Endothelial cell of umbilical vein (primary cell): ENCODE measurements around the gene CD47. TPM values are rescaled to one million over a fixed set of nuclear protein-coding genes. Genes with fewer than 3 reads are reported as not detected.

ENCODE experiments used
- BruUV-seq: library from RNA; stranded (reverse); fragments of 400-500 nt; replicated peaks from 2 replicates; lab custom pipeline; 2021; lab: Mats Ljungman, UMichigan
- CTCF ChIA-PET: fragments of 300-600, 350-600 bp; sonication (Branson Sonifier 250); formaldehyde crosslinking; loops from one replicate; lab custom pipeline; 2021; ENCODE audit warnings: antibody characterized with exemption, inconsistent platforms; lab: Charles Lee
- POLR2A ChIA-PET: fragments of 300-600, 350-600 bp; sonication (Branson Sonifier 250); formaldehyde crosslinking; loops from one replicate; lab custom pipeline; 2021; ENCODE audit warnings: antibody characterized with exemption, inconsistent platforms; lab: Charles Lee
- DNase-seq: peaks from one replicate; pipeline ENCODE4 v3.0.0-alpha.2; 2011; ENCODE audit warnings: low read depth, low spot score
- FAIRE-seq: peaks from 2 replicates; lab custom pipeline; 2011; peaks lifted over from hg19 to GRCh38; lab: Jason Lieb, UNC
- H2AFZ ChIP-seq: 2 replicates; pipeline ENCODE4 v1.6.0; 2012; ENCODE audit warnings: low read depth, low read length, control low read depth, inconsistent platforms
- H3K27ac ChIP-seq: 2 replicates; pipeline ENCODE4 v1.5.1; 2011; ENCODE audit warnings: low read depth, mild to moderate bottlenecking, control low read depth, low read length, moderate library complexity; ENCODE audit not compliant: insufficient read depth
- H3K27me3 ChIP-seq, 2 experiments: 2 replicates each; pipeline versions ENCODE4 v1.6.0 to v1.6.1; 2011; ENCODE audit warnings: low read length in 2 of 2, mixed read lengths in 1 of 2; ENCODE audit not compliant: control insufficient read depth in 2 of 2, insufficient read depth in 2 of 2
- H3K36me3 ChIP-seq, 2 experiments: 2 replicates in 1 of 2; 3 replicates in 1 of 2; pipeline ENCODE4 v1.5.1; 2011; ENCODE audit warnings: low read length in 2 of 2, mild to moderate bottlenecking in 1 of 2, moderate library complexity in 1 of 2; ENCODE audit not compliant: control insufficient read depth in 2 of 2, insufficient read depth in 2 of 2; ENCODE audit errors: extremely low read depth in 1 of 2
- H3K4me1 ChIP-seq: 3 replicates; pipeline ENCODE4 v1.5.1; 2011; ENCODE audit warnings: mild to moderate bottlenecking, low read length; ENCODE audit not compliant: control insufficient read depth, insufficient read depth; ENCODE audit errors: extremely low read depth
- H3K4me2 ChIP-seq: 2 replicates; pipeline ENCODE4 v1.6.1; 2011; ENCODE audit warnings: low read length, control low read depth, mixed read lengths; ENCODE audit not compliant: insufficient read depth
- H3K4me3 ChIP-seq, 3 experiments: fragments of 200-600 bp in 1 of 3; sonication (generic), shearing (Covaris generic) in 1 of 3; replicated peaks in 1 of 3; 2 replicates each; pipeline ENCODE4 v1.5.1; 2011 to 2016; ENCODE audit warnings: control low read depth in 3 of 3, low read length in 3 of 3, mild to moderate bottlenecking in 2 of 3, inconsistent platforms in 1 of 3, low read depth in 1 of 3, moderate library complexity in 1 of 3; ENCODE audit not compliant: insufficient read depth in 1 of 3
- H3K79me2 ChIP-seq: 2 replicates; pipeline ENCODE4 v1.6.0; 2012; ENCODE audit warnings: low read length, inconsistent platforms; ENCODE audit not compliant: control insufficient read depth, insufficient read depth
- H3K9ac ChIP-seq: replicated peaks from 2 replicates; pipeline ENCODE3; 2011; ENCODE audit warnings: low read length, control low read depth; ENCODE audit not compliant: insufficient read depth; ENCODE audit errors: extremely low read depth
- H3K9me1 ChIP-seq: replicated peaks from 3 replicates; pipeline ENCODE4 v1.6.0; 2011; ENCODE audit warnings: mild to moderate bottlenecking, low read length; ENCODE audit not compliant: control insufficient read depth, insufficient read depth; ENCODE audit errors: extremely low read depth
- H3K9me3 ChIP-seq: replicated peaks from 2 replicates; pipeline ENCODE4 v1.5.1; 2012; ENCODE audit warnings: low read length, inconsistent platforms; ENCODE audit not compliant: control insufficient read depth, insufficient read depth
- H4K20me1 ChIP-seq: replicated peaks from 2 replicates; pipeline ENCODE3; 2011; ENCODE audit warnings: mild to moderate bottlenecking, low read length; ENCODE audit not compliant: control insufficient read depth, insufficient read depth; ENCODE audit errors: extremely low read depth
- EZH2 ChIP-seq: IDR thresholded peaks from 2 replicates; pipeline ENCODE4 v1.6.1; 2012; ENCODE audit warnings: borderline replicate concordance, low read depth, mild to moderate bottlenecking, moderate library complexity, low read length, inconsistent platforms; ENCODE audit not compliant: severe bottlenecking
- FOS ChIP-seq: IDR thresholded peaks from 2 replicates; pipeline ENCODE4 v1.6.1; 2011; ENCODE audit warnings: mild to moderate bottlenecking, low read length, moderate library complexity, borderline replicate concordance; ENCODE audit not compliant: insufficient read depth
- JUN ChIP-seq: IDR thresholded peaks from 2 replicates; pipeline ENCODE4 v1.6.1; 2011; ENCODE audit warnings: borderline replicate concordance, low read depth; ENCODE audit not compliant: insufficient read length, insufficient read depth
- POLR2AphosphoS5 ChIP-seq: IDR thresholded peaks from 2 replicates; pipeline ENCODE4 v1.6.1; 2012; ENCODE audit warnings: low read depth, mild to moderate bottlenecking, control low read depth, low read length, moderate library complexity; ENCODE audit not compliant: insufficient read depth
- dilution Hi-C: fragments of 300-500 bp; cut with MboI; formaldehyde crosslinking; loops from one replicate; pipeline ENCODE4 v1.15.0; 2019; ENCODE audit warnings: low sequenced_read_pairs; ENCODE audit not compliant: extremely low pct_ligation_motif_present
- intact Hi-C: fragments of 100-400 bp; cut with micrococcal nuclease; formaldehyde crosslinking; loops from one replicate; pipeline ENCODE4 v1.10.0; 2022
- polyA plus RNA-seq, 4 experiments: library from polyadenylated mRNA; depleted of rRNA in 3 of 4; stranded (reverse) in 3 of 4; unstranded in 1 of 4; fragments of >200 nt; gene quantifications; 2 replicates each; pipeline versions ENCODE4 v1.2.1 to v1.2.3, GENCODE V29; 2011 to 2012; ENCODE audit warnings: missing spikeins in 1 of 4
- total RNA-seq: library from RNA; stranded (reverse); gene quantifications from 2 replicates; pipeline ENCODE4 v1.2.3, GENCODE V29; 2021
- TF ChIP-seq, protein P1 (sequence below): IDR thresholded peaks from 2 replicates; pipeline ENCODE4 v1.6.1; 2011; ENCODE audit not compliant: insufficient read depth, insufficient read length
- TF ChIP-seq, protein P2 (sequence below), 2 donors: IDR thresholded peaks; 1 replicate in 1 of 2; 2 replicates in 1 of 2; pipeline ENCODE4 v1.5.1; 2011; ENCODE audit warnings: low read length in 2 of 2, mild to moderate bottlenecking in 2 of 2, moderate library complexity in 2 of 2, control low read depth in 1 of 2, inconsistent platforms in 1 of 2, low read depth in 1 of 2; ENCODE audit not compliant: insufficient read depth in 1 of 2; ENCODE audit errors: extremely low read depth in 1 of 2

The CD47 gene
- total and polyA plus RNA-seq, 2 donors (not counting 3 experiments of a cell fraction or from before 2014, with no cell fraction given), result 29.3 to 32.2 TPM

- no peak overlapping the region for H3K9ac ChIP-seq
- CTCF ChIA-PET, result interaction anchor here (2.1 kb wide), 1 partner anchor 57 kb away, joined by 7 read pairs; no protein-coding TSS in a partner anchor
- H3K9me3 ChIP-seq, result no peaks in the 10 kb centered on the region
- H2AFZ ChIP-seq, result no peak overlapping the region
- H3K4me3 ChIP-seq, result no peak overlapping the region
- no TSS peak for BruUV-seq
- TF ChIP-seq, protein P1, sequence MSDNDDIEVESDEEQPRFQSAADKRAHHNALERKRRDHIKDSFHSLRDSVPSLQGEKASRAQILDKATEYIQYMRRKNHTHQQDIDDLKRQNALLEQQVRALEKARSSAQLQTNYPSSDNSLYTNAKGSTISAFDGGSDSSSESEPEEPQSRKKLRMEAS, result no peak
- TF ChIP-seq EZH2 (no peak), JUN (no peak), FOS (no peak)
- POLR2A ChIA-PET, result no interaction called here
- H3K4me1 ChIP-seq, result no peaks in the 10 kb centered on the region
- FAIRE-seq, result no peak
- DNase-seq, result no peak
- intact Hi-C loops, result no loop called here
- dilution Hi-C loops, result no loop called here
- no peaks in the 10 kb centered on the region for H3K27me3 ChIP-seq
- H3K9me1 ChIP-seq, result no peaks in the 10 kb centered on the region
- no peaks in the 10 kb centered on the region for H4K20me1 ChIP-seq
- no peak overlapping the region for H3K4me2 ChIP-seq
- no peak overlapping the region for H3K27ac ChIP-seq
- no peaks in the 10 kb centered on the region for H3K36me3 ChIP-seq
- H3K79me2 ChIP-seq, result no peaks in the 10 kb centered on the region
Observed at GRCh38 chr3:107995823-107996222, 95.0 kb downstream of the CD47 start.

- Histone ChIP-seq H2AFZ (no peak overlapping the region), H3K36me3 (no peaks in the 10 kb centered on the region), H3K4me1 (no peaks in the 10 kb centered on the region), H3K9me1 (no peaks in the 10 kb centered on the region), H3K27me3 (no peaks in the 10 kb centered on the region), H3K27ac (no peak overlapping the region), H4K20me1 (no peaks in the 10 kb centered on the region), H3K4me3 (no peak overlapping the region), H3K79me2 (no peaks in the 10 kb centered on the region), H3K4me2 (no peak overlapping the region), H3K9me3 (no peaks in the 10 kb centered on the region), H3K9ac (no peak overlapping the region)
- ChIA-PET CTCF (interaction anchor here (2.1 kb wide), 1 partner anchor 57 kb away, joined by 7 read pairs; no protein-coding TSS in a partner anchor), POLR2A (no interaction called here)
- TF ChIP-seq POLR2AphosphoS5, result no peak
- TF ChIP-seq EZH2, result no peak
- TF ChIP-seq, protein P1, result no peak
- TF ChIP-seq, protein P2, sequence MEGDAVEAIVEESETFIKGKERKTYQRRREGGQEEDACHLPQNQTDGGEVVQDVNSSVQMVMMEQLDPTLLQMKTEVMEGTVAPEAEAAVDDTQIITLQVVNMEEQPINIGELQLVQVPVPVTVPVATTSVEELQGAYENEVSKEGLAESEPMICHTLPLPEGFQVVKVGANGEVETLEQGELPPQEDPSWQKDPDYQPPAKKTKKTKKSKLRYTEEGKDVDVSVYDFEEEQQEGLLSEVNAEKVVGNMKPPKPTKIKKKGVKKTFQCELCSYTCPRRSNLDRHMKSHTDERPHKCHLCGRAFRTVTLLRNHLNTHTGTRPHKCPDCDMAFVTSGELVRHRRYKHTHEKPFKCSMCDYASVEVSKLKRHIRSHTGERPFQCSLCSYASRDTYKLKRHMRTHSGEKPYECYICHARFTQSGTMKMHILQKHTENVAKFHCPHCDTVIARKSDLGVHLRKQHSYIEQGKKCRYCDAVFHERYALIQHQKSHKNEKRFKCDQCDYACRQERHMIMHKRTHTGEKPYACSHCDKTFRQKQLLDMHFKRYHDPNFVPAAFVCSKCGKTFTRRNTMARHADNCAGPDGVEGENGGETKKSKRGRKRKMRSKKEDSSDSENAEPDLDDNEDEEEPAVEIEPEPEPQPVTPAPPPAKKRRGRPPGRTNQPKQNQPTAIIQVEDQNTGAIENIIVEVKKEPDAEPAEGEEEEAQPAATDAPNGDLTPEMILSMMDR (IDR thresholded peaks at IDR 0.05; ENCODE audit: extremely low read depth in 1 of 2, insufficient read depth in 1 of 2, low read depth in 1 of 2, low read length in 2 of 2), result no peak
- no peak for TF ChIP-seq FOS
- no TSS peak for BruUV-seq
- FAIRE-seq, result no peak
- DNase-seq, result no peak
- intact Hi-C loops, result no loop called here
- dilution Hi-C loops, result no loop called here
Observed at GRCh38 chr3:107994956-107995715, 95.7 kb downstream of the CD47 start.
